GM12878 (cell line): ENCODE results near the gene CLDN9. TPM values are rescaled to one million over a fixed set of nuclear protein-coding genes. Genes with fewer than 3 reads are reported as not detected.

ENCODE experiments used
- ATAC-seq: fragments of 200-7000 bp; cut with Tn5 transposase; 3 replicates; pipeline ENCODE4 v1.9.1; 2020; ENCODE audit warnings: mild to moderate bottlenecking, moderate library complexity
- BruUV-seq: library from RNA; stranded (reverse); fragments of 400-500 nt; replicated peaks from 2 replicates; lab custom pipeline; 2021; lab: Mats Ljungman, UMichigan
- CTCF ChIA-PET: fragments of 300-600 bp; sonication (Branson Sonifier 250); formaldehyde crosslinking; extraction: SDS; loops from one replicate; lab custom pipeline; 2021; ENCODE audit warnings: inconsistent platforms; lab: Yijun Ruan, JAX
- POLR2A ChIA-PET: fragments of 350-600 bp; formaldehyde crosslinking; extraction: SDS; loops from one replicate; lab custom pipeline; 2021; ENCODE audit warnings: inconsistent platforms; lab: Charles Lee
- RAD21 ChIA-PET: fragments of 300-600 bp; sonication (Branson Sonifier 250); formaldehyde crosslinking; loops from one replicate; lab custom pipeline; 2023; ENCODE audit warnings: antibody characterized with exemption; ENCODE audit not compliant: unreplicated experiment; lab: Charles Lee
- SMC1A ChIA-PET: fragments of 300-600 bp; sonication (Branson Sonifier 250); formaldehyde crosslinking; loops from one replicate; lab custom pipeline; 2023; ENCODE audit not compliant: unreplicated experiment, uncharacterized antibody; lab: Charles Lee
- DNase-seq: peaks from one replicate; pipeline ENCODE4 v3.0.0-alpha.2; 2011; ENCODE audit warnings: low read depth, low spot score
- FAIRE-seq: peaks from 3 replicates; lab custom pipeline; 2011; peaks lifted over from hg19 to GRCh38; lab: Jason Lieb, UNC
- H2AFZ ChIP-seq: 2 replicates; pipeline ENCODE4 v1.6.0; 2011; ENCODE audit warnings: low read depth, low read length, control low read depth; ENCODE audit not compliant: control insufficient read depth
- H3K27ac ChIP-seq: 2 replicates; pipeline ENCODE4 v1.5.1; 2011; ENCODE audit warnings: control low read depth; ENCODE audit not compliant: control insufficient read depth, insufficient read depth
- H3K27me3 ChIP-seq, 2 experiments: replicated peaks in 1 of 2; 2 replicates each; pipeline versions ENCODE4 v1.6.0 to v1.6.1; 2011; ENCODE audit warnings: low read length in 1 of 2; ENCODE audit not compliant: control insufficient read depth in 2 of 2, insufficient read depth in 2 of 2
- H3K36me3 ChIP-seq, 2 experiments: 2 replicates each; pipeline ENCODE4 v1.5.1; 2011; ENCODE audit warnings: low read length in 1 of 2; ENCODE audit not compliant: control insufficient read depth in 2 of 2, insufficient read depth in 2 of 2
- H3K4me1 ChIP-seq: 2 replicates; pipeline ENCODE4 v1.6.1; 2011; ENCODE audit warnings: mild to moderate bottlenecking, low read length, moderate library complexity, mixed read lengths; ENCODE audit not compliant: control insufficient read depth, insufficient read depth
- H3K4me2 ChIP-seq: 2 replicates; pipeline ENCODE4 v1.6.0; 2011; ENCODE audit warnings: control low read depth; ENCODE audit not compliant: control insufficient read depth, insufficient read depth
- H3K4me3 ChIP-seq: fragments of 200-600 bp; sonication (generic); 2 replicates; pipeline ENCODE4 v1.5.1; 2016
- H3K79me2 ChIP-seq: 2 replicates; pipeline ENCODE4 v1.6.0; 2011; ENCODE audit warnings: low read length; ENCODE audit not compliant: control insufficient read depth, insufficient read depth
- H3K9ac ChIP-seq: 2 replicates; pipeline ENCODE4 v1.8.0; 2011; ENCODE audit warnings: low read length, control low read depth, mixed read lengths; ENCODE audit not compliant: control insufficient read depth, insufficient read depth
- H3K9me3 ChIP-seq: replicated peaks from 3 replicates; pipeline ENCODE4 v1.5.1; 2011; ENCODE audit warnings: mild to moderate bottlenecking, low read length; ENCODE audit not compliant: control insufficient read depth, insufficient read depth
- H4K20me1 ChIP-seq: 2 replicates; pipeline ENCODE4 v1.6.0; 2011; ENCODE audit not compliant: control insufficient read depth, insufficient read depth
- PML ChIP-seq: IDR thresholded peaks from 2 replicates; pipeline ENCODE4 v1.6.1; 2012; ENCODE audit warnings: low read length, inconsistent platforms
- POLR2AphosphoS2 ChIP-seq: IDR thresholded peaks from 2 replicates; pipeline ENCODE4 v1.6.1; 2011; ENCODE audit warnings: low read depth, mild to moderate bottlenecking, low read length, improper control_type of control experiment, moderate library complexity
- SREBF2 ChIP-seq: IDR thresholded peaks from 2 replicates; pipeline ENCODE4 v1.6.1; 2012; ENCODE audit warnings: mild to moderate bottlenecking, low read length
- SUPT20H ChIP-seq: IDR thresholded peaks from 2 replicates; pipeline ENCODE4 v1.6.1; 2011; ENCODE audit warnings: low read depth, mild to moderate bottlenecking, low read length, moderate library complexity, borderline replicate concordance; ENCODE audit not compliant: control insufficient read depth
- WGBS: methylation state at CpG from one replicate; pipeline ENCODE4 v1.1.6; 2016; ENCODE audit warnings: low lambda C conversion rate; ENCODE audit not compliant: insufficient replicate concordance, insufficient coverage; ENCODE audit errors: missing lambda C conversion rate; 5-methylcytosine and 5-hydroxymethylcytosine counted together
- in situ Hi-C: fragments of 300-500 bp; cut with MboI; formaldehyde crosslinking; loops from 9 replicates; pipeline ENCODE4 v1.14.3; 2018; ENCODE audit warnings: mixed read lengths
- intact Hi-C: fragments of 100-400 bp; cut with micrococcal nuclease; formaldehyde crosslinking; loops from one replicate; pipeline ENCODE4 v1.14.2; 2022; ENCODE audit not compliant: unreplicated experiment
- polyA plus RNA-seq, 11 experiments: library from polyadenylated mRNA; depleted of rRNA in 4 of 11; unstranded in 6 of 11; stranded (reverse) in 5 of 11; fragments of >200 nt; fragmentation: Nextera tagmentation in 4 of 11; fragmentation: Illumina TruSeq in 1 of 11; extraction: Ambion mirVana in 4 of 11; extraction: Trizol in 1 of 11; gene quantifications; 1 replicate in 1 of 11; 2 replicates in 10 of 11; pipeline versions ENCODE4 v1.2.1 to v1.2.3, GENCODE V29; 2011 to 2016; ENCODE audit warnings: inconsistent platforms in 2 of 11, missing spikeins in 2 of 11, low read depth in 1 of 11
- total RNA-seq, 4 experiments: library from RNA; depleted of rRNA in 3 of 4; stranded (reverse); fragments of >200 nt in 3 of 4; fragmentation: Illumina TruSeq in 1 of 4; extraction: Trizol in 1 of 4; gene quantifications; 2 replicates each; pipeline versions ENCODE4 v1.2.1 to v1.2.3, GENCODE V29; 2013 to 2021
- TF ChIP-seq, protein P1 (sequence below): fragments of 450-650 bp; IDR thresholded peaks from 2 replicates; pipeline ENCODE4 v1.6.1; 2017; ENCODE audit warnings: antibody characterized with exemption, mild to moderate bottlenecking, moderate library complexity
- TF ChIP-seq, protein P2 (sequence below): fragments of 450-650 bp; IDR thresholded peaks from 2 replicates; pipeline ENCODE4 v1.6.1; 2018; ENCODE audit warnings: borderline replicate concordance, mild to moderate bottlenecking; ENCODE audit not compliant: partially characterized antibody

Gene CLDN9
- total and polyA plus RNA-seq, 10 of the 15 experiments (the other 5 are each of a cell fraction or from before 2014, with no cell fraction given): not detected

DNA sequence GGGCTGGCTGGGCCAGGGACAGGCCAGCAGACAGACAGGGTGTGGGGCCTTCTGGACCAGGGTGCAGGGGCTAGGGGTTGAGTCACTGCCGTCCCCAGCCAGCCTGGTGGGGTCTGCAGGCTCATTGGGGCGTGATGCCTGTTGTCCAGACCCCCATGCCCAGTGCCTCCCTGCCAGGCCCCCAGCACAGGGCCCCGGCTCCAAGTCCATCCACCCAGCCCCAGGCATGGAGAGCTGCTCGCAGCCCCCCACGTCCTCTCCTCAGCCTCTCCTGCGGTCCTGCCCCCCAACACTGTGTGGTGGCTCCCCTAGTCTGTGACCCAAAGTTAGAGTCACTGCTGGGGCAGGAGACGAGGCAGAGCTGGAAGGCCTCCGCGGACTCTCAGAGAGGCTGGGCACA, 25.4 kb upstream of the CLDN9 start:
- 33% methylated on average over 9 of the region's 9 CpGs for WGBS
- Histone ChIP-seq H3K4me1 (no peaks in the 10 kb centered on the region), H3K9me3 (no peaks in the 10 kb centered on the region), H3K27me3 (peaks cover 2 to 4% of the 10 kb centered on the region in 2 experiments; a peak in 1 of 4 replicates), H3K9ac (no peak overlapping the region), H3K4me3 (no peak overlapping the region), H3K4me2 (no peak overlapping the region), H4K20me1 (no peaks in the 10 kb centered on the region), H2AFZ (no peak overlapping the region), H3K36me3 (no peaks in the 10 kb centered on the region), H3K27ac (no peak overlapping the region), H3K79me2 (no peaks in the 10 kb centered on the region)
- ChIA-PET SMC1A (no interaction called here), POLR2A (no interaction called here), CTCF (no interaction called here), RAD21 (no interaction called here)
- in situ Hi-C loops: no loop called here
- no peak for FAIRE-seq
- TF ChIP-seq, protein P1, sequence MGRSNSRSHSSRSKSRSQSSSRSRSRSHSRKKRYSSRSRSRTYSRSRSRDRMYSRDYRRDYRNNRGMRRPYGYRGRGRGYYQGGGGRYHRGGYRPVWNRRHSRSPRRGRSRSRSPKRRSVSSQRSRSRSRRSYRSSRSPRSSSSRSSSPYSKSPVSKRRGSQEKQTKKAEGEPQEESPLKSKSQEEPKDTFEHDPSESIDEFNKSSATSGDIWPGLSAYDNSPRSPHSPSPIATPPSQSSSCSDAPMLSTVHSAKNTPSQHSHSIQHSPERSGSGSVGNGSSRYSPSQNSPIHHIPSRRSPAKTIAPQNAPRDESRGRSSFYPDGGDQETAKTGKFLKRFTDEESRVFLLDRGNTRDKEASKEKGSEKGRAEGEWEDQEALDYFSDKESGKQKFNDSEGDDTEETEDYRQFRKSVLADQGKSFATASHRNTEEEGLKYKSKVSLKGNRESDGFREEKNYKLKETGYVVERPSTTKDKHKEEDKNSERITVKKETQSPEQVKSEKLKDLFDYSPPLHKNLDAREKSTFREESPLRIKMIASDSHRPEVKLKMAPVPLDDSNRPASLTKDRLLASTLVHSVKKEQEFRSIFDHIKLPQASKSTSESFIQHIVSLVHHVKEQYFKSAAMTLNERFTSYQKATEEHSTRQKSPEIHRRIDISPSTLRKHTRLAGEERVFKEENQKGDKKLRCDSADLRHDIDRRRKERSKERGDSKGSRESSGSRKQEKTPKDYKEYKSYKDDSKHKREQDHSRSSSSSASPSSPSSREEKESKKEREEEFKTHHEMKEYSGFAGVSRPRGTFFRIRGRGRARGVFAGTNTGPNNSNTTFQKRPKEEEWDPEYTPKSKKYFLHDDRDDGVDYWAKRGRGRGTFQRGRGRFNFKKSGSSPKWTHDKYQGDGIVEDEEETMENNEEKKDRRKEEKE: no peak
- TF ChIP-seq SUPT20H (no peak), POLR2AphosphoS2 (no peak)
- ATAC-seq: no peak
- intact Hi-C loops: no loop called here
- BruUV-seq: no TSS peak
- DNase-seq: no peak

GRCh38 chr16:2987833-2988232, 24.9 kb upstream of the CLDN9 start:
- FAIRE-seq: no peak
- BruUV-seq: no TSS peak
- Histone ChIP-seq H3K9me3 (no peaks in the 10 kb centered on the region), H2AFZ (no peak overlapping the region), H3K4me2 (no peak overlapping the region), H3K79me2 (no peaks in the 10 kb centered on the region), H3K27ac (no peak overlapping the region), H3K4me3 (no peak overlapping the region), H3K4me1 (no peaks in the 10 kb centered on the region), H3K36me3 (no peaks in the 10 kb centered on the region), H3K27me3 (peaks cover 2 to 4% of the 10 kb centered on the region in 2 experiments; a peak in 2 of 4 replicates), H4K20me1 (no peaks in the 10 kb centered on the region), H3K9ac (no peak overlapping the region)
- ChIA-PET POLR2A (no interaction called here), SMC1A (no interaction called here), RAD21 (no interaction called here), CTCF (no interaction called here)
- intact Hi-C loops (no loop called here), in situ Hi-C loops (no loop called here)
- TF ChIP-seq, protein P2, sequence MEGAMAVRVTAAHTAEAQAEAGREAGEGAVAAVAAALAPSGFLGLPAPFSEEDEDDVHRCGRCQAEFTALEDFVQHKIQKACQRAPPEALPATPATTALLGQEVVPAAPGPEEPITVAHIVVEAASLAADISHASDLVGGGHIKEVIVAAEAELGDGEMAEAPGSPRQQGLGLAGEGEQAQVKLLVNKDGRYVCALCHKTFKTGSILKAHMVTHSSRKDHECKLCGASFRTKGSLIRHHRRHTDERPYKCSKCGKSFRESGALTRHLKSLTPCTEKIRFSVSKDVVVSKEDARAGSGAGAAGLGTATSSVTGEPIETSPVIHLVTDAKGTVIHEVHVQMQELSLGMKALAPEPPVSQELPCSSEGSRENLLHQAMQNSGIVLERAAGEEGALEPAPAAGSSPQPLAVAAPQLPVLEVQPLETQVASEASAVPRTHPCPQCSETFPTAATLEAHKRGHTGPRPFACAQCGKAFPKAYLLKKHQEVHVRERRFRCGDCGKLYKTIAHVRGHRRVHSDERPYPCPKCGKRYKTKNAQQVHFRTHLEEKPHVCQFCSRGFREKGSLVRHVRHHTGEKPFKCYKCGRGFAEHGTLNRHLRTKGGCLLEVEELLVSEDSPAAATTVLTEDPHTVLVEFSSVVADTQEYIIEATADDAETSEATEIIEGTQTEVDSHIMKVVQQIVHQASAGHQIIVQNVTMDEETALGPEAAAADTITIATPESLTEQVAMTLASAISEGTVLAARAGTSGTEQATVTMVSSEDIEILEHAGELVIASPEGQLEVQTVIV: no peak
- TF ChIP-seq PML: no peak
- TF ChIP-seq SREBF2: no peak
- WGBS: 50% methylated on average over 8 of the region's 8 CpGs
- no peak for ATAC-seq
- no peak for DNase-seq
